HCT116 (cell line): ENCODE results near the gene MPZ. TPM values are rescaled to one million over a fixed set of nuclear protein-coding genes. Genes with fewer than 3 reads are reported as not detected.

Experiments
- ATAC-seq: fragments of 200-7000 bp; cut with Tn5 transposase; 2 replicates; pipeline ENCODE4 v1.9.1; 2020; ENCODE audit warnings: mild to moderate bottlenecking, moderate library complexity
- BruUV-seq: library from RNA; stranded (reverse); fragments of 400-500 nt; replicated peaks from 2 replicates; lab custom pipeline; 2021; lab: Mats Ljungman, UMichigan
- CTCF ChIA-PET: fragments of 300-600 bp; sonication (Branson Sonifier 250); formaldehyde crosslinking; loops from one replicate; lab custom pipeline; 2021; ENCODE audit warnings: antibody characterized with exemption; lab: Charles Lee
- POLR2A ChIA-PET: fragments of 300-600, 350-600 bp; sonication (Branson Sonifier 250); formaldehyde crosslinking; loops from one replicate; lab custom pipeline; 2021; ENCODE audit warnings: antibody characterized with exemption; lab: Charles Lee
- RAD21 ChIA-PET, 2 experiments: fragments of 300-600 bp; sonication (Branson Sonifier 250); formaldehyde crosslinking; loops; one replicate each; lab custom pipeline; 2023; ENCODE audit warnings: low total read pairs in 2 of 2; ENCODE audit not compliant: uncharacterized antibody in 2 of 2, unreplicated experiment in 2 of 2, low non-redundant PET in 1 of 2; lab: Charles Lee
- DNase-seq: peaks from one replicate; pipeline ENCODE4 v3.0.0-alpha.2; 2010; ENCODE audit warnings: low read depth, low spot score
- H2AFZ ChIP-seq: fragments of 200-600 bp; shearing (Covaris generic), sonication (generic); 2 replicates; pipeline ENCODE4 v1.6.1; 2017; ENCODE audit warnings: low read depth, mixed run types, mixed read lengths, antibody characterized with exemption, low read length; ENCODE audit not compliant: poor library complexity, severe bottlenecking
- H3K27ac ChIP-seq: 2 replicates; pipeline ENCODE4 v1.5.1; 2012; ENCODE audit warnings: low read depth, low read length
- H3K27me3 ChIP-seq: fragments of 200-600 bp; sonication (generic); 2 replicates; pipeline ENCODE4 v1.6.1; 2016; ENCODE audit warnings: mixed run types, low read length, mixed read lengths; ENCODE audit not compliant: insufficient read depth
- H3K36me3 ChIP-seq, 2 experiments: fragments of 200-500 bp in 1 of 2; fragments of 200-600 bp in 1 of 2; sonication (Bioruptor generic) in 1 of 2; sonication (generic) in 1 of 2; 2 replicates each; pipeline versions ENCODE4 v1.5.1 to v1.6.1; 2014 to 2016; ENCODE audit warnings: low read length in 2 of 2, inconsistent platforms in 1 of 2, mixed read lengths in 1 of 2, mixed run types in 1 of 2; ENCODE audit not compliant: insufficient read depth in 2 of 2, control insufficient read depth in 1 of 2
- H3K4me1 ChIP-seq, 2 experiments: fragments of 200-600 bp in 1 of 2; sonication (generic) in 1 of 2; 2 replicates each; pipeline versions ENCODE4 v1.5.1 to v1.6.1; 2012 to 2017; ENCODE audit warnings: low read length in 2 of 2, inconsistent platforms in 1 of 2, mild to moderate bottlenecking in 1 of 2, mixed read lengths in 1 of 2, mixed run types in 1 of 2, moderate library complexity in 1 of 2; ENCODE audit not compliant: insufficient read depth in 2 of 2, control insufficient read depth in 1 of 2
- H3K4me2 ChIP-seq: fragments of 200-600 bp; sonication (generic); 2 replicates; pipeline ENCODE4 v1.6.1; 2017; ENCODE audit warnings: mixed run types, low read length, mixed read lengths
- H3K4me3 ChIP-seq, 2 experiments: fragments of 200-600 bp in 1 of 2; sonication (generic) in 1 of 2; replicated peaks in 1 of 2; 2 replicates each; pipeline ENCODE4 v1.5.1; 2011 to 2016; ENCODE audit warnings: low read length in 2 of 2, control low read depth in 1 of 2, low read depth in 1 of 2, mild to moderate bottlenecking in 1 of 2, mixed read lengths in 1 of 2, mixed run types in 1 of 2
- H3K79me2 ChIP-seq: fragments of 200-600 bp; sonication (generic); 2 replicates; pipeline ENCODE4 v1.6.1; 2017; ENCODE audit warnings: mild to moderate bottlenecking, mixed run types, low read length, moderate library complexity, mixed read lengths; ENCODE audit not compliant: insufficient read depth
- H3K9ac ChIP-seq: fragments of 200-600 bp; sonication (generic); 2 replicates; pipeline ENCODE4 v1.6.1; 2016; ENCODE audit warnings: low read length, mixed read lengths
- H3K9me2 ChIP-seq: fragments of 200-600 bp; sonication (generic), shearing (Covaris generic); 2 replicates; pipeline ENCODE4 v1.6.1; 2017; ENCODE audit warnings: mixed run types, mild to moderate bottlenecking, moderate library complexity; ENCODE audit not compliant: insufficient read depth
- H3K9me3 ChIP-seq, 2 experiments: fragments of 200-500 bp in 1 of 2; fragments of 200-600 bp in 1 of 2; sonication (Bioruptor generic) in 1 of 2; sonication (generic) in 1 of 2; 2 replicates each; pipeline ENCODE4 v1.6.1; 2014 to 2017; ENCODE audit warnings: low read length in 2 of 2, mixed read lengths in 2 of 2, inconsistent platforms in 1 of 2, low read depth in 1 of 2, mild to moderate bottlenecking in 1 of 2, mixed run types in 1 of 2, moderate library complexity in 1 of 2; ENCODE audit not compliant: control insufficient read depth in 1 of 2, insufficient read depth in 1 of 2
- H4K20me1 ChIP-seq: fragments of 200-600 bp; sonication (generic), shearing (Covaris generic); 2 replicates; pipeline ENCODE4 v1.6.1; 2017; ENCODE audit warnings: mixed run types, mild to moderate bottlenecking, moderate library complexity; ENCODE audit not compliant: insufficient read depth
- CBX3 ChIP-seq: IDR thresholded peaks from 2 replicates; pipeline ENCODE4 v1.6.1; 2012; ENCODE audit warnings: low read depth
- CEBPB ChIP-seq: IDR thresholded peaks from 2 replicates; pipeline ENCODE4 v1.6.1; 2012; ENCODE audit warnings: low read depth
- EGR1 ChIP-seq: IDR thresholded peaks from 2 replicates; pipeline ENCODE4 v1.6.1; 2012; ENCODE audit warnings: low read depth
- ELF1 ChIP-seq: IDR thresholded peaks from 2 replicates; pipeline ENCODE4 v1.6.1; 2012; ENCODE audit warnings: low read depth, borderline replicate concordance
- EZH2 ChIP-seq: fragments of 200-600 bp; sonication (generic); IDR thresholded peaks from 2 replicates; pipeline ENCODE4 v1.6.1; 2017; ENCODE audit warnings: antibody characterized with exemption, mixed run types
- EZH2phosphoT487 ChIP-seq: fragments of 200-600 bp; IDR thresholded peaks from 2 replicates; pipeline ENCODE4 v1.6.1; 2018; ENCODE audit warnings: antibody characterized with exemption, borderline replicate concordance
- POLR2A ChIP-seq: IDR thresholded peaks from 2 replicates; pipeline ENCODE4 v1.7.0; 2011; ENCODE audit warnings: borderline replicate concordance; ENCODE audit not compliant: insufficient read depth, insufficient read length; ENCODE audit errors: extremely low read depth
- POLR2AphosphoS5 ChIP-seq: IDR thresholded peaks from 2 replicates; pipeline ENCODE4 v1.6.1; 2011; ENCODE audit warnings: mild to moderate bottlenecking, low read depth, low read length, moderate library complexity
- RAD21 ChIP-seq: IDR thresholded peaks from 2 replicates; pipeline ENCODE4 v1.6.1; 2012; ENCODE audit warnings: low read depth, mild to moderate bottlenecking
- SIN3A ChIP-seq: IDR thresholded peaks from 2 replicates; pipeline ENCODE4 v1.6.1; 2012; ENCODE audit warnings: low read depth
- SP1 ChIP-seq: IDR thresholded peaks from 2 replicates; pipeline ENCODE4 v1.6.1; 2012; ENCODE audit warnings: low read depth
- SRF ChIP-seq: IDR thresholded peaks from 2 replicates; pipeline ENCODE4 v1.6.1; 2012; ENCODE audit warnings: low read depth
- TCF7L2 ChIP-seq: IDR thresholded peaks from 2 replicates; pipeline ENCODE4 v1.7.0; 2011; ENCODE audit warnings: borderline replicate concordance, inconsistent platforms; ENCODE audit not compliant: insufficient read depth, insufficient read length; ENCODE audit errors: extremely low read depth
- YY1 ChIP-seq: IDR thresholded peaks from 2 replicates; pipeline ENCODE4 v1.6.1; 2011; ENCODE audit warnings: low read length, low read depth, moderate library complexity, mild to moderate bottlenecking; ENCODE audit not compliant: insufficient replicate concordance; ENCODE audit errors: extremely low read depth
- ZFX ChIP-seq: fragments of 450-650 bp; IDR thresholded peaks from 2 replicates; pipeline ENCODE4 v1.6.1; 2017
- ZNF274 ChIP-seq: fragments of 200-500 bp; sonication (Bioruptor generic); IDR thresholded peaks from 2 replicates; pipeline ENCODE4 v1.6.1; 2014; ENCODE audit warnings: mild to moderate bottlenecking, low read depth, low read length, inconsistent platforms
- intact Hi-C: fragments of 100-400 bp; cut with micrococcal nuclease; formaldehyde crosslinking; loops from 2 replicates; pipeline ENCODE4 v1.10.0; 2022
- total RNA-seq: library from RNA; stranded (reverse); gene quantifications from one replicate; pipeline ENCODE4 v1.2.1, GENCODE V29; 2021; ENCODE audit not compliant: unreplicated experiment
- TF ChIP-seq, protein P1 (sequence below): IDR thresholded peaks from 2 replicates; pipeline ENCODE4 v1.6.1; 2012; ENCODE audit warnings: low read depth
- TF ChIP-seq, protein P2 (sequence below): IDR thresholded peaks from 2 replicates; pipeline ENCODE4 v1.6.1; 2012
- TF ChIP-seq, protein P3 (sequence below): IDR thresholded peaks from 2 replicates; pipeline ENCODE4 v1.6.1; 2012
- TF ChIP-seq, protein P4 (sequence below), 3 experiments: fragments of 200-600 bp in 1 of 3; sonication (generic) in 1 of 3; IDR thresholded peaks in 2 of 3; conservative IDR thresholded peaks in 1 of 3; 2 replicates each; pipeline ENCODE4 v1.5.1; 2012 to 2017; ENCODE audit warnings: low read depth in 2 of 3, low read length in 2 of 3, antibody characterized with exemption in 1 of 3, borderline replicate concordance in 1 of 3, control low read depth in 1 of 3, mild to moderate bottlenecking in 1 of 3, mixed read lengths in 1 of 3, mixed run types in 1 of 3, moderate library complexity in 1 of 3; ENCODE audit not compliant: insufficient read depth in 1 of 3

MPZ gene
- total RNA-seq, 1 experiment from 2014 or later, result 3.6 TPM

DNA sequence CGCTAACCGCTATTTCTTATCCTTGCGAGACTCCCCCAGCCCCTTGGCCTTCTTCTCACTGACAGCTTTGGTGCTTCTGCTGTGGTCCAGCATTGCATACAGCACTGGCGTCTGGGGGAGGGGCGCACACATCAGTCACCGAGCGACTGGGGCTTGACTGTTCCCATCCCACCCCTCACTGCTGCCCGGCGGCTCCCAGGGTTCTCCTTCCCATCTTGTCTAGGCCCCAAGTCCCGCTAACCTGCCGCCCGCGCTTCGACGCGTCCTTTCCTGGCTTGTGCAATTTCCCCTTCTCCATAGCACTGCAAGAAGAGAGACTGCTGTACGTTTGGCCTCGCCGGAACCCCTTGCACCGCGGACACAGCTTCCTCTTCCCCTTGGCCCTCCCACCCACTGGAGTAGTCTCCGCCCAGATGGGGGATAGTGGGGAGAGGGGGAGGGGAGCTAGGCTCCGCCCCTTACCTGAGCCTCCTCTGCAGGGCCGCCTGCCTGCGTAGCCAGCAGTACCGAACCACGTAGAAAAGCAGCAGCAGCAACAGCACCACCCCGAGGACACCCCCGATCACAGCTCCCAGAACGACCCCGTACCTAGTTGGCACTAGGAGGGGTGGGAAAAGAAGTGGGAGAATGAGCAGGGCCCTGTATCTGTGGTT lies 3.8 kb downstream of the MPZ start:
- H3K9me3 ChIP-seq, result no peaks in the 10 kb centered on the region
- POLR2A ChIA-PET, result interaction anchor here (0.6 to 1.0 kb wide), 4 partner anchors 8 to 371 kb away, joined by 3 to 9 read pairs (median 3); partner anchors contain the start of genes SDHC and TOMM40L
- H3K27me3 ChIP-seq, result no peaks in the 10 kb centered on the region
- DNase-seq, result peak; percentile 80
- H3K79me2 ChIP-seq, result peaks cover 6% of the 10 kb centered on the region
- TF ChIP-seq ZNF274, result no peak
- peak; percentile 49 for TF ChIP-seq ZFX
- no peak for TF ChIP-seq EZH2phosphoT487
- TF ChIP-seq ELF1, result no peak
- TF ChIP-seq YY1, result peak; percentile 31
- TF ChIP-seq, protein P1, sequence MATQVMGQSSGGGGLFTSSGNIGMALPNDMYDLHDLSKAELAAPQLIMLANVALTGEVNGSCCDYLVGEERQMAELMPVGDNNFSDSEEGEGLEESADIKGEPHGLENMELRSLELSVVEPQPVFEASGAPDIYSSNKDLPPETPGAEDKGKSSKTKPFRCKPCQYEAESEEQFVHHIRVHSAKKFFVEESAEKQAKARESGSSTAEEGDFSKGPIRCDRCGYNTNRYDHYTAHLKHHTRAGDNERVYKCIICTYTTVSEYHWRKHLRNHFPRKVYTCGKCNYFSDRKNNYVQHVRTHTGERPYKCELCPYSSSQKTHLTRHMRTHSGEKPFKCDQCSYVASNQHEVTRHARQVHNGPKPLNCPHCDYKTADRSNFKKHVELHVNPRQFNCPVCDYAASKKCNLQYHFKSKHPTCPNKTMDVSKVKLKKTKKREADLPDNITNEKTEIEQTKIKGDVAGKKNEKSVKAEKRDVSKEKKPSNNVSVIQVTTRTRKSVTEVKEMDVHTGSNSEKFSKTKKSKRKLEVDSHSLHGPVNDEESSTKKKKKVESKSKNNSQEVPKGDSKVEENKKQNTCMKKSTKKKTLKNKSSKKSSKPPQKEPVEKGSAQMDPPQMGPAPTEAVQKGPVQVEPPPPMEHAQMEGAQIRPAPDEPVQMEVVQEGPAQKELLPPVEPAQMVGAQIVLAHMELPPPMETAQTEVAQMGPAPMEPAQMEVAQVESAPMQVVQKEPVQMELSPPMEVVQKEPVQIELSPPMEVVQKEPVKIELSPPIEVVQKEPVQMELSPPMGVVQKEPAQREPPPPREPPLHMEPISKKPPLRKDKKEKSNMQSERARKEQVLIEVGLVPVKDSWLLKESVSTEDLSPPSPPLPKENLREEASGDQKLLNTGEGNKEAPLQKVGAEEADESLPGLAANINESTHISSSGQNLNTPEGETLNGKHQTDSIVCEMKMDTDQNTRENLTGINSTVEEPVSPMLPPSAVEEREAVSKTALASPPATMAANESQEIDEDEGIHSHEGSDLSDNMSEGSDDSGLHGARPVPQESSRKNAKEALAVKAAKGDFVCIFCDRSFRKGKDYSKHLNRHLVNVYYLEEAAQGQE, result no peak
- no peak for TF ChIP-seq CBX3
- TF ChIP-seq SRF, result no peak
- 0 out of 2 replicates have a peak, but pooled peaks have one; percentile 37 for TF ChIP-seq SP1
- TF ChIP-seq EZH2, result no peak
- no peak for TF ChIP-seq CEBPB
- TF ChIP-seq, protein P2, sequence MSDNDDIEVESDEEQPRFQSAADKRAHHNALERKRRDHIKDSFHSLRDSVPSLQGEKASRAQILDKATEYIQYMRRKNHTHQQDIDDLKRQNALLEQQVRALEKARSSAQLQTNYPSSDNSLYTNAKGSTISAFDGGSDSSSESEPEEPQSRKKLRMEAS, result no peak
- no peak for TF ChIP-seq TCF7L2
- no peak for TF ChIP-seq POLR2A
- TF ChIP-seq, protein P3, sequence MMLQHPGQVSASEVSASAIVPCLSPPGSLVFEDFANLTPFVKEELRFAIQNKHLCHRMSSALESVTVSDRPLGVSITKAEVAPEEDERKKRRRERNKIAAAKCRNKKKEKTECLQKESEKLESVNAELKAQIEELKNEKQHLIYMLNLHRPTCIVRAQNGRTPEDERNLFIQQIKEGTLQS, result no peak
- peak; percentile 47 for TF ChIP-seq RAD21
- TF ChIP-seq POLR2AphosphoS5, result peak; percentile 87
- TF ChIP-seq, protein P4, sequence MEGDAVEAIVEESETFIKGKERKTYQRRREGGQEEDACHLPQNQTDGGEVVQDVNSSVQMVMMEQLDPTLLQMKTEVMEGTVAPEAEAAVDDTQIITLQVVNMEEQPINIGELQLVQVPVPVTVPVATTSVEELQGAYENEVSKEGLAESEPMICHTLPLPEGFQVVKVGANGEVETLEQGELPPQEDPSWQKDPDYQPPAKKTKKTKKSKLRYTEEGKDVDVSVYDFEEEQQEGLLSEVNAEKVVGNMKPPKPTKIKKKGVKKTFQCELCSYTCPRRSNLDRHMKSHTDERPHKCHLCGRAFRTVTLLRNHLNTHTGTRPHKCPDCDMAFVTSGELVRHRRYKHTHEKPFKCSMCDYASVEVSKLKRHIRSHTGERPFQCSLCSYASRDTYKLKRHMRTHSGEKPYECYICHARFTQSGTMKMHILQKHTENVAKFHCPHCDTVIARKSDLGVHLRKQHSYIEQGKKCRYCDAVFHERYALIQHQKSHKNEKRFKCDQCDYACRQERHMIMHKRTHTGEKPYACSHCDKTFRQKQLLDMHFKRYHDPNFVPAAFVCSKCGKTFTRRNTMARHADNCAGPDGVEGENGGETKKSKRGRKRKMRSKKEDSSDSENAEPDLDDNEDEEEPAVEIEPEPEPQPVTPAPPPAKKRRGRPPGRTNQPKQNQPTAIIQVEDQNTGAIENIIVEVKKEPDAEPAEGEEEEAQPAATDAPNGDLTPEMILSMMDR (IDR thresholded peaks at IDR 0.05 in 2 of 3, conservative IDR thresholded peaks at IDR 0.05 in 1 of 3; ENCODE audit: borderline replicate concordance in 1 of 3, insufficient read depth in 1 of 3, low read depth in 2 of 3, low read length in 2 of 3), result peak; percentile 30 to 64 (median 53); a peak in 5 of 6 replicates
- TF ChIP-seq EGR1, result 0 out of 2 replicates have a peak, but pooled peaks have one; percentile 38
- 0 out of 2 replicates have a peak, but pooled peaks have one; percentile 32 for TF ChIP-seq SIN3A
- TF ChIP-seq, all 23 proteins: peak for 8
- Histone ChIP-seq H3K9me2 (no peaks in the 10 kb centered on the region), H3K9ac (peak overlapping the region; percentile 69), H3K4me1 (peaks cover 8 to 31% of the 10 kb centered on the region in 2 experiments; a peak in 3 of 4 replicates), H3K36me3 (no peaks in the 10 kb centered on the region), H3K4me3 (peak overlapping the region; percentile 93 to 97), H4K20me1 (no peaks in the 10 kb centered on the region), H2AFZ (peak overlapping the region; percentile 69), H3K27ac (peak overlapping the region; percentile 59; the same call in 1 of the 2 replicates), H3K4me2 (peak overlapping the region; percentile 87)
- peak; percentile 99 for ATAC-seq
- intact Hi-C loops, result loop anchor here (1.0 kb wide), 1 partner anchor 79 kb away; no protein-coding TSS in a partner anchor
- TSS peak; percentile 62 for BruUV-seq
- RAD21 ChIA-PET, result interaction anchor here in 1 of 2 experiments (0.8 kb wide), 1 partner anchor 76 kb away, joined by 3 read pairs; no protein-coding TSS in a partner anchor
- CTCF ChIA-PET, result interaction anchor here (0.6 to 1.8 kb wide), 8 partner anchors 9 to 267 kb away, joined by 3 to 20 read pairs (median 4); partner anchors contain the start of genes SDHC, TOMM40L and TSTD1
